ENCODE results near the gene TOX2. TPM values are rescaled to one million over a fixed set of nuclear protein-coding genes. Genes with fewer than 3 reads are reported as not detected.

TOX2 gene
- total RNA-seq, 1 experiment from 2014 or later: 1.8 TPM

- BruUV-seq (replicated peaks): no TSS peak
- Histone ChIP-seq H3K36me3 (ENCODE audit: low read depth, low read length) (no peaks in the 10 kb centered on the region), H3F3A (ENCODE audit: low read length, unreplicated experiment) (no peaks in the 10 kb centered on the region), H2AFZ (ENCODE audit: low read length) (no peak overlapping the region), H3K4me3 (ENCODE audit: low read length) (no peak overlapping the region), H3K9ac (ENCODE audit: low read length) (no peak overlapping the region), H4K20me1 (ENCODE audit: low read length) (no peaks in the 10 kb centered on the region), H3K27ac (ENCODE audit: low read length) (no peak overlapping the region), H3K27me3 (ENCODE audit: low read length) (no peaks in the 10 kb centered on the region), H3K9me2 (replicated peaks; ENCODE audit: low read length) (no peaks in the 10 kb centered on the region), H3K4me1 (ENCODE audit: insufficient read depth, low read length) (0 out of 2 replicates have a peak, but pooled peaks cover 9% of the 10 kb centered on the region), H3K4me2 (ENCODE audit: low read length) (no peak overlapping the region), H3K9me3 (ENCODE audit: low read length) (no peaks in the 10 kb centered on the region), H3K79me2 (ENCODE audit: low read length) (no peaks in the 10 kb centered on the region)
- POLR2A ChIA-PET (ENCODE audit: unreplicated experiment): no interaction called here
- DNase-seq: no peak
- no peak for ATAC-seq
- intact Hi-C loops (cut with micrococcal nuclease): no loop called here
- CTCF ChIA-PET: interaction anchor here (0.6 kb wide), 1 partner anchor 41 kb away, joined by 3 read pairs; no protein-coding TSS in a partner anchor
- TF ChIP-seq EZH2phosphoT487 (IDR thresholded peaks at IDR 0.05; ENCODE audit: borderline replicate concordance, low read length) (no peak), EZH2 (IDR thresholded peaks at IDR 0.05; ENCODE audit: low read length, unreplicated experiment) (no peak), CTCF (conservative IDR thresholded peaks at IDR 0.05; ENCODE audit: low read depth, low read length) (no peak)
Observed at GRCh38 chr20:44009679-44009992, 95.0 kb downstream of the TOX2 start.

DNA sequence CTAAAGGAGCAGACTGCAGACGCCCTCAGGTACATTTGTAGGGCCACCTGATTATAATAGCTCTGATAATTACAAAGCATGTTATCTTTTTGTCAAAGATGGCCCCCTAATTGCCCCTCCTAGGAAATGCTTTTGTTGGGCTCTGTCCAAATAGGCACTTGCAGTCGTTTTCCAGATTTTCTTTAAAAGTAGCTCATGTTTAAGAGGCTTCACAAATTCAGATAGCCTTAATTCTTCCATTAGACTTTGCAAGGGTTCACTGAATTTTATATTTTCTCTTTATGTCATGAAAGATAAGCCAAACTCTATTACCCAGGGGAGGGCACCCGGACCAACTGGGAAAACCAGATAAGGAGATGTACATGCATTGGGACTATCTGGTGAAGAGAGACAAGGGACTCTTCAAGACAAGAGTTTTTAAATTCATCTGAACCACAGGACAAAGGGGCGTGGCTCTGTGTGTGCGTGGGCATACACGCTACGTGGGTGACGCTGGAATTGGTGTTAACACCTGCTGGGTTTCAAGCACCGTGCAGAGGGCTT lies 95.6 kb downstream of the TOX2 start:
- Histone ChIP-seq H3K36me3 (ENCODE audit: low read depth, low read length) (no peaks in the 10 kb centered on the region), H3K9me3 (ENCODE audit: low read length) (no peaks in the 10 kb centered on the region), H3K9ac (ENCODE audit: low read length) (no peak overlapping the region), H3F3A (ENCODE audit: low read length, unreplicated experiment) (no peaks in the 10 kb centered on the region), H3K27me3 (ENCODE audit: low read length) (no peaks in the 10 kb centered on the region), H3K79me2 (ENCODE audit: low read length) (no peaks in the 10 kb centered on the region), H3K27ac (ENCODE audit: low read length) (no peak overlapping the region), H3K4me2 (ENCODE audit: low read length) (no peak overlapping the region), H4K20me1 (ENCODE audit: low read length) (no peaks in the 10 kb centered on the region), H2AFZ (ENCODE audit: low read length) (no peak overlapping the region), H3K4me3 (ENCODE audit: low read length) (no peak overlapping the region), H3K4me1 (ENCODE audit: insufficient read depth, low read length) (0 out of 2 replicates have a peak, but pooled peaks cover 9% of the 10 kb centered on the region), H3K9me2 (replicated peaks; ENCODE audit: low read length) (no peaks in the 10 kb centered on the region)
- no peak for DNase-seq
- ChIA-PET POLR2A (ENCODE audit: unreplicated experiment) (no interaction called here), CTCF (interaction anchor here (0.6 kb wide), 2 partner anchors 41 to 242 kb away, joined by 3 to 5 read pairs; no protein-coding TSS in a partner anchor)
- no TSS peak for BruUV-seq (replicated peaks)
- intact Hi-C loops (cut with micrococcal nuclease): no loop called here
- ATAC-seq: no peak
- TF ChIP-seq EZH2phosphoT487 (IDR thresholded peaks at IDR 0.05; ENCODE audit: borderline replicate concordance, low read length) (no peak), EZH2 (IDR thresholded peaks at IDR 0.05; ENCODE audit: low read length, unreplicated experiment) (no peak), CTCF (conservative IDR thresholded peaks at IDR 0.05; ENCODE audit: low read depth, low read length) (no peak)

DNA sequence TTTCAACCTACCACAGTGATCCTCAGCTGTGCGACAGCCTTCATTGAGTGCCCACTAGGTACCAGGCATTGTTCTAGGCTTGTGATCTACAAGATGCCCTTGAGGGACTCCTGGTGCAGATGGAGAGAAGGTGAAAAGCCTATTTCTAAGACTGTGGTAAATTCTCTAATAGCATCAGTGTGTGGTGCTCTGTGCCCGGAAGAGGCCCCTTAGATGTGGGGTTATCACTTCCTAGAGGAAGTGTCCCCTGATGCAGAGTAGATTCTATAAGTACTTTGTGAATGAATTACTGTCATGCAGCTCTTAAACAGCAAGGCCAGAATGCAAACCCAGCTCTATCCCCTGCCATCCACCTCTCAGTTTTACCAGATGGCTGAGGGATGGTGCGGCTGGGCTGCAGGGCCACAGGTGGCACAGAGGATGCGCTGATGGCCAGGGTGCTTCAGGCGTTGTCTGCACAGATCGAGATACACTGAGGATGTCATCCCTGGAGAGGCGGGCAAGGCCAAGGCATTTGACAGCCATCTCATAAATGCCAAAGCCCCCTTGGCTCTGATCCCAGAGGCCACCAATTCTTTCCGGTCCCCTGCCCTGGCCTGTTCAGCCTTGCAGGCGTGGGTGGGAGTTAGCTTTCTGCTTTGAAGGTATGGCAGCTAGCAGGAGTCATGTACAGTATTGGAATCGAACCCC lies 96.7 kb downstream of the TOX2 start:
- no peak overlapping the region for H3K4me2 ChIP-seq (ENCODE audit: low read length)
- ChIA-PET CTCF (no interaction called here), POLR2A (ENCODE audit: unreplicated experiment) (no interaction called here)

More for the DNA sequence above, 96.7 kb downstream of the TOX2 start:
- Histone ChIP-seq H2AFZ (ENCODE audit: low read length) (no peak overlapping the region), H3K27ac (ENCODE audit: low read length) (no peak overlapping the region), H4K20me1 (ENCODE audit: low read length) (no peaks in the 10 kb centered on the region), H3K4me1 (ENCODE audit: insufficient read depth, low read length) (0 out of 2 replicates have a peak, but pooled peaks cover 9% of the 10 kb centered on the region), H3K9ac (ENCODE audit: low read length) (no peak overlapping the region), H3K79me2 (ENCODE audit: low read length) (no peaks in the 10 kb centered on the region), H3K9me3 (ENCODE audit: low read length) (no peaks in the 10 kb centered on the region), H3F3A (ENCODE audit: low read length, unreplicated experiment) (no peaks in the 10 kb centered on the region), H3K9me2 (replicated peaks; ENCODE audit: low read length) (no peaks in the 10 kb centered on the region), H3K4me3 (ENCODE audit: low read length) (no peak overlapping the region), H3K27me3 (ENCODE audit: low read length) (no peaks in the 10 kb centered on the region), H3K36me3 (ENCODE audit: low read depth, low read length) (no peaks in the 10 kb centered on the region)
- ATAC-seq (no peak), DNase-seq (no peak)
- intact Hi-C loops (cut with micrococcal nuclease): no loop called here
- BruUV-seq (replicated peaks): no TSS peak
- TF ChIP-seq CTCF (conservative IDR thresholded peaks at IDR 0.05; ENCODE audit: low read depth, low read length): no peak
- TF ChIP-seq EZH2phosphoT487 (IDR thresholded peaks at IDR 0.05; ENCODE audit: borderline replicate concordance, low read length): no peak
- no peak for TF ChIP-seq EZH2 (IDR thresholded peaks at IDR 0.05; ENCODE audit: low read length, unreplicated experiment)

Data from PC-3 (cell line).